ENCODE results near the gene HOXB8. TPM values are rescaled to one million over a fixed set of nuclear protein-coding genes. Genes with fewer than 3 reads are reported as not detected.

HOXB8 gene
- total RNA-seq, 2 donors from 2014 or later, result 0.09 to 0.97 TPM

GRCh38 chr17:48615963-48616716 lies 1.0 kb upstream of the HOXB8 start:
- H3K9me3 ChIP-seq, result no peaks in the 10 kb centered on the region
- no peak for DNase-seq (ENCODE audit: low spot score)
- intact Hi-C loops (cut with DNase I), result loop anchor here (5.0 kb wide), 2 partner anchors 279 to 594 kb away; no protein-coding TSS in a partner anchor
- H3K36me3 ChIP-seq, result no peaks in the 10 kb centered on the region
- 24% methylated on average over 16 of the region's 17 CpGs for WGBS
- no peak for TF ChIP-seq POLR2A (IDR thresholded peaks at IDR 0.05)
- no peak for TF ChIP-seq CTCF (IDR thresholded peaks at IDR 0.05)
- no peak for TF ChIP-seq POLR2AphosphoS5 (IDR thresholded peaks at IDR 0.05)
- peaks cover 8% of the 10 kb centered on the region for H3K4me1 ChIP-seq (replicated peaks)
- no peak overlapping the region for H3K27ac ChIP-seq
- peaks cover 56% of the 10 kb centered on the region for H3K27me3 ChIP-seq (replicated peaks; ENCODE audit: insufficient read depth)
- no peak overlapping the region for H3K4me3 ChIP-seq

- TF ChIP-seq POLR2AphosphoS5 (IDR thresholded peaks at IDR 0.05) (no peak), CTCF (IDR thresholded peaks at IDR 0.05) (no peak), POLR2A (IDR thresholded peaks at IDR 0.05) (no peak)
- no peak overlapping the region for H3K4me3 ChIP-seq
- WGBS, result 6% methylated on average over 55 of the region's 55 CpGs
- H3K36me3 ChIP-seq, result no peaks in the 10 kb centered on the region
- intact Hi-C loops (cut with DNase I), result no loop called here
- H3K9me3 ChIP-seq, result no peaks in the 10 kb centered on the region
- DNase-seq (ENCODE audit: low spot score), result no peak
- peaks cover 53% of the 10 kb centered on the region for H3K27me3 ChIP-seq (replicated peaks; ENCODE audit: insufficient read depth)
- peaks cover 4% of the 10 kb centered on the region for H3K4me1 ChIP-seq (replicated peaks)
- H3K27ac ChIP-seq, result no peak overlapping the region
Observed at GRCh38 chr17:48613862-48614694, 1.0 kb downstream of the HOXB8 start.

- WGBS, result 2% methylated on average over 61 of the region's 67 CpGs
- peaks cover 3% of the 10 kb centered on the region for H3K4me1 ChIP-seq (replicated peaks)
- no peaks in the 10 kb centered on the region for H3K36me3 ChIP-seq
- no peaks in the 10 kb centered on the region for H3K9me3 ChIP-seq
- H3K27ac ChIP-seq, result no peak overlapping the region
- intact Hi-C loops (cut with DNase I), result no loop called here
- H3K27me3 ChIP-seq (replicated peaks; ENCODE audit: insufficient read depth), result peaks cover 53% of the 10 kb centered on the region
- TF ChIP-seq POLR2AphosphoS5 (IDR thresholded peaks at IDR 0.05) (peak; percentile 6), CTCF (IDR thresholded peaks at IDR 0.05) (peak in 1 of 4 experiments; percentile 23), POLR2A (IDR thresholded peaks at IDR 0.05) (no peak)
- DNase-seq (ENCODE audit: low spot score), result no peak
- peak overlapping the region in 1 of 2 donors; percentile 13 for H3K4me3 ChIP-seq
Observed at GRCh38 chr17:48612854-48613691, 2.0 kb downstream of the HOXB8 start.

- Histone ChIP-seq H3K4me3 (no peak overlapping the region), H3K27ac (peak overlapping the region in 1 of 2 donors; percentile 13), H3K27me3 (replicated peaks; ENCODE audit: insufficient read depth) (peaks cover 52% of the 10 kb centered on the region), H3K4me1 (replicated peaks) (peaks cover 3% of the 10 kb centered on the region), H3K9me3 (no peaks in the 10 kb centered on the region), H3K36me3 (no peaks in the 10 kb centered on the region)
- no peak for DNase-seq (ENCODE audit: low spot score)
- 5% methylated on average over 15 of the region's 15 CpGs for WGBS
- no peak for TF ChIP-seq POLR2A (IDR thresholded peaks at IDR 0.05)
- TF ChIP-seq POLR2AphosphoS5 (IDR thresholded peaks at IDR 0.05), result no peak
- TF ChIP-seq CTCF (IDR thresholded peaks at IDR 0.05), result no peak
- intact Hi-C loops (cut with DNase I), result no loop called here
Observed at GRCh38 chr17:48612456-48612853, 2.6 kb downstream of the HOXB8 start.

Measured in prostate gland (tissue), 2 donors.